ENCODE data around the gene ASPA.
A peak's percentile ranks its signal among the peaks of the same experiment; 100 is the strongest.

The ASPA gene

DNA sequence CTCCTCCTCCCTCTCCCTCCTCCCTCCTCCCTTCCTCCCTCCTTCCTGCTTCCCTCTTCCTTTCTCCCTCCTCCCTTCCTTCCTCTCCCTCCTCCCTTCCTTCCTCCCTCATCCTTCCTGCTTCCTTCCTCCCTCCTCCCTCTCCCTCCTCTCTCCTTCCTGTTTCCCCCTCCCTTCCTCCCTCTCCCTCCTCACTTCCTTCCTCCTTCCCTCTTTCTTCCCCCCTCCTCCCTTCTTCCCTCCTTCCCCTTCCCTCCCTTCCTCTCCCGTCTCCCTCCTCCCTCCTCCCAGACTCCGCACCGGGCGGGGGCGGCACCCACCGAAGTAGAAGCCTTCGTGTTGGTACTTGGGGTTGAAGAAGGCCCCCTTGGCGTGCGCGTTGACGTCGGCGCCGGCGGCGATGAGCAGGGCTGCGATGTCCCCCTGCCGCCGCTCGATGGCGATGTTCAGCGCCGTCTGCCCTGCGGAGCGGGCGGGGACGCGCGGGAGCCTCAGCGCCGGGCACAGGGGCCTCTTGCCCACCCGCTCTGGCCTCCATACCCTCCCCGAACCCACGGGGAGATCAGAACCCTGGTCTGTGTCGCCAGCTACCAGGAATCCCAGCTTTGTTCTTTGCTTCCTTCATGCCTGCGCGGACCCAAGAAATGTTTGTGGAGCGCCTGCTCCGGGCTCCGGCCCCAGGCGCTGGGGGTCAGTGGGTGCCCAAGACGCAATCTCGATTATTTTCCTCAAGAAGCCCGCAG lies 59.6 kb downstream of the ASPA start:
- peak in 4 of 6 experiments; percentile 14 to 41 (median 34) for DNase-seq

DNA sequence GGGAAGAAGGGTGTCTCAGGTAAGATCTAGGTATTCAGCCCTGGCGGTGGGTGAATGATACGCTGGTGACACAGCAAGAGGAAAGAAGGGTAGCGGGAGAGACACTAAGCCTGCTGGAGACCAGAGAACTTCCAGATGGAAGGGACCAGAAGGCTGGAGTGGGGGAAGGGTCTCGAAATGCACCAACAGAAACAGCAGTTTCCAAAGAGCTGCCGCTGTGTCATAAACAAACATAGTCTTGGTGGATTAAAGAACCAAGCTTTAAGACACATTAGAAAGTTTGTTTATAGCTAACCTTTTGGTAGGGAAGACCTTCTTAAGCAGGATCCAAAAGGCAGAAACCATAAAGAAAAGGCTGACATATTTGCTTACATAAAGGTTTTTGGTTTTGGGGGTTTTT lies 60.9 kb downstream of the ASPA start:
- DNase-seq, result no peak

DNA sequence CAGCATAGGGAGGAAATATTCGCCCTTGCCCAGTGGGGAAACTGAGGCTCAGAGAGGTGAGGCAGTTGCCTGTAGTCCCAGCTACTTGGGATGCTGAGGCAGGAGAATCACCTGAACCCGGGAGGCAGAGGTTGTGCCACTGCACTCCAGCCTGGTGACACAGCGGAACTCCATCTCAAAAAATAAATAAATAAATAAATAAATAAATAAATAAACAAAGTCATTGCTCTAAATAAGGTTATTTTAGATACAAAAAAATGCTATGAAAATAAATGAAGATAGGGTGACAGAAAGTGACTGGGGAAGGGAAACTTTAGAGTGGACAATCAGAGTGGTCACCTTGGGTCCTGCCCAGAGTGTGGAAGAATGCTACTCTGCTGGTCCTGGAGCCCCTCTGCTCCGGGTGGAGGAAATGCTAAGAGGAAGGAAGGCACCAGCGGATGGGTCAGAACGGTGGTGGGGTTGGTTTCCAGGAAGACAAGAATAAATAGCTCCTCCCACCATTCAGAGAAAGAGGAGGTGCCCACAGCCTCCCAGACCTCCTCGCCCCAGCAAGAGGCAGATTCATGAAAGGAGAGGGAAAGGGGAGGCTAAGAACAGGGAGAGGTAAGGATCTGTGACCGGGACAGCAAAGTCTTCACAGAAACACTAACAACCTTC lies 64.2 kb downstream of the ASPA start:
- DNase-seq, result no peak

DNA sequence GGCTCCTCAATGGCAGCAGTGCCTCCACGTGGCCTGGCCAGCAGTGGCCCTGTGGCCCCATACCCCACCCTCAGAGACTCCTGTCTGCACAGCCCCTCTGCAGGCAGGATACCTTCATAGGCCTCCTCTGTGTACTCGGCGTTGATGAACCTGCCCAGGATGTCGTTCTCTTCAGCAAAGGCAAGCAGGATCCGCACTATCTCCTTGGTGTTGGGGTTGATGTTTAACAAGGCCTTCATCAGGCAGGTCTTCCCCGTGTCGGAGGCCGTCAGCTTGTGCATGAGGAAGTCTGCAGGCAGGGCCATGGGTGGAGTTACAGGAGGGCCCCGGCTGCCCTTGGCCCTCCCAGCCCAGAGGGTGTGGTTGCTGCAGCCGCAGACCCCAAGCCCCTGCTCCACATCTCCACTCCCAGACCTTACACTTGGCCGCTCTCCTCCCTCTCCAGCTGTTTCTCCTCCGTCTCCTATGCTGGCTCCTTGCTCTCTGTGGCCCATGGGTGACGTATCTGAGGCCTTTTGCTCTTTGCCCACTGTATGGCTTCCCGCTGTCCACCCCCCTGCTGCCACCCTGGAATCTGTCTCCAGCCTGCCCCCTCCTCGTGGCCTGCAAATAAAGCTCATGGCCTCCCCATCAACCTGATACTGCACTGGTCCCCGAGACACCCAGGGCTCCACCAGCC lies 66.8 kb downstream of the ASPA start:
- no peak for DNase-seq

DNA sequence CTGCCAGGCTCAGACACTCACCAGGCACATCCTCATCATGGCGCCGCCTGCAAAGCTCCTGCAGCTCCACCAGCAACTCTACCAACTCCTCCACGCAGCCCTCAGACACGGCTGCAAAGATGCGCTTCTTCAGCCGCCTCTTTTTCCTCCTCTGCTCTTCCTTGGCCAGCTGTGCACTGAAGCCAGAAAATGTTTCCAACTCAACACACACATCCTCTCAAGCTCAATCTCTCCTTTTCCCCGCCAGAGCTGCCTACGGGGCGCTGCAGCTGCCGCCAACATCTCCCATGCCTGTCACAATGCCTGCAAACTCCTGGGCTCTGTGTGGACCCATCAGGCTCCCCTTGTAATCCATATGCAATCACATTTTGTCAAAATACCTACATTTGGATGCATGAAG lies 67.7 kb downstream of the ASPA start:
- DNase-seq, result no peak

DNA sequence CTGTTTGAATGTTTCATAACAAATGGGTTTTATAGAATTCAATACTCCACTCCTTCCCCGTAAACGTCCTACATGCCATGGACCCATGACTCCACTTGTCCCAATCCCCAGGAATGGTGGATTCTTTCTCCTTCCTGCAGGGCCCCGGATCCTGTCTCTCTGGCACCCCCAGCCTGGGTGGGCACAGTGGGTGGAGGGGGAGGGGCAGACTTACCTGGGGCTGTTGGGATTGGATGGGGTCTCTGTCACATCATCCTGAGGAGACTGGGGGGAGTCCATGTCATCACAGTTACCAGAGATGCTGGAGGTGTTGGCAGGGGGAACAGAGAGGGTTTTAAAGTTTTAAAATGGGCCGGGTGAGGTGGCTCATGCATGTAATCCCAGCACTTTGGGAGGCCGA lies 68.6 kb downstream of the ASPA start:
- no peak for DNase-seq

DNA sequence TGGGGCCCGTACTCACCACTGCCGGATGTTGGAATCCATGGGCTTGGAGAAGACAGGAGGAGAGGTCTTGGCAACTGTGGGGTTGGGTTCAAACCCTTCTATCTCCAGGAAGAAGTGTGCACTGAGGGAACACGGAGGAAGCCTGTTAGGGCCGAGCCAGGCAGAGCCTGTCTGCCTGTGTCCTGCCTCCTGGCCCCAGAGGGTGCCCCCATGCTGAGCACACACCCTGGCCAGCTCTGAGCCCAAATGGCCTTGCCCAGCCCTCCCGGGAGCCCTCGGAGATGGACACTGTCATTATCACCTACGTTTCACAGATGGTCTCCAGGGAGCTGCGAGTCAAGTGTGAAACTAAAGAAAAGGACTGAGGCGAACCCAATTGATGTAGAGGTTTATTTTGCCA lies 69.4 kb downstream of the ASPA start:
- DNase-seq, result no peak

DNA sequence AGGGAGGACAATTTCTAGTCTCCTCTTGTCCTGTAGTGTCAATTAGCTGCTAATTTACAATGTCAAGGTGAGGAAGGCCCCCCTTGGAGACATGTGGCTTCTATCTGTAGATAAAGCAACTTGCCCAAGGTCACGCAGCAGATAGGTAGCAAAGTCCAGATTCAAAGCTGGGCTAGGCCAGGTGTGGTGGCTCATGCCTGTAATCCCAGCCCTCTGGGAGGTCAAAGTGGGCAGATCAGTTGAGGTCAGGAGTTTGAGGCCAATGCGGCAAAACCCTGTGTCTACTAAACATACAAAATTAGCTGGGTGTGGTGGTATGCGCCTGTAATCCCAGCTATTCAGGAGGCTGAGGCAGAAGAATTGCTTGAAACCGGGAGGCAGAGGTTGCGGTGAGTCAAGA lies 70.7 kb downstream of the ASPA start:
- DNase-seq, result no peak

DNA sequence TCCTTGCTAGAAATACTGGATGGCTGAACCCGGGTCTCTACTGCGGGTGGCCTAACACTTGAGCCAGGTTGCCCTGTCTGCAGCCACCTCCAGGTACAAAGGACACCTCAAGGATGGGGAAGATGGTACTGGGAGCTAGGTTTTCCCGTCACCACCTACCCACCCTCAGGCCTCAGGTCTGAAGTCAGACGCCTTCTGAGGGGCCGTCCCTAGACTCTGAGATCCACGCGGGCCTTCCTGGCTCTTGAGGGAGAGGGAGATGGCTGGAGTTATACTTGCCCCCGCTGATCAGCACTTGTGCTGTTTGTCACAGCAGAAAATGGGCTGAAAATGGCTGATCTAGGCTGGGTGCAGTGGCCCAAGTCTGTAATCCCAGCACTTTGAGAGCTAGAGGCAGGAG lies 71.2 kb downstream of the ASPA start:
- DNase-seq, result no peak

DNA sequence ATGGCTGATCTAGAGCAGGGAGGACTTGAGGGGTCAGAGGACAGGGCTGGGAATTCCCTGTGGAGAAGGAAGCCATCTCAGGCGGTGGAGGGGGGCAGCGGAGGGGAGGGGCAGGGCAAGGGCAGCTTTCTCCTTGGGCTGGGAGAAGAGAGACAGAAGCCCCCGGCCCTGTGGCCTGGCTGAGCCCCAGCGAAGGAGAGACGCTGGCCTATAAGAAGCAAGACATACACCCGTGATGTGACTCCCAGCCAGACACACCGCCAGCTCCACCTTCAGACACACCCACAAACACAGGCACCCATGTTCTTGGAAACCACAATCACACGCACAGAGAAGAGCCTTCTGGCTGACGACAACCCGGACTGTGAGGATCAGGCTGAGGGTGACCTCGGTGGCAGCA lies 71.8 kb downstream of the ASPA start:
- no peak for DNase-seq

DNA sequence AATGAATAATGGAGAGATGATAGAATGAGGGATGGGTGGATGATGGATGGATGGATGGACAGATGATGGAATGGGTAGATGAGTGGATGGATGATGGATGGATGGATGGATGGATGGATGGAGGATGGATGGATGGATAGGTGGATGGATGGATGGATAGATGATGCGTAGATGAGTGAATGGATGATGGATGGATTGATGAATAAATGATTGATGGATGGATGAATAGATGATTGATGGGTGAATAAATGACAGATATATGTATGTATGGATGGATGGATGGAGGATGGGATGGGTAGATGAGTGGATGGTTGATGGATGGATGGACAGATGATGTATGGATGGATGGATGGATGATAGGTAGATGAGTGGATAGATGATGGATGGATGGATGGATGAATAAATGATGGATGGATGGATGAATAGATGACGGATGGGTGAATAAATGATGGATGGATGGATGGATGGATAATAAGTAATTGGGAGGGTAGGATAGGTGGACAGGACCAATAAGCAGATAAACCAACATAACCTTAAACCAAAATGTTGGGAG lies 73.9 kb downstream of the ASPA start:
- no peak for DNase-seq

DNA sequence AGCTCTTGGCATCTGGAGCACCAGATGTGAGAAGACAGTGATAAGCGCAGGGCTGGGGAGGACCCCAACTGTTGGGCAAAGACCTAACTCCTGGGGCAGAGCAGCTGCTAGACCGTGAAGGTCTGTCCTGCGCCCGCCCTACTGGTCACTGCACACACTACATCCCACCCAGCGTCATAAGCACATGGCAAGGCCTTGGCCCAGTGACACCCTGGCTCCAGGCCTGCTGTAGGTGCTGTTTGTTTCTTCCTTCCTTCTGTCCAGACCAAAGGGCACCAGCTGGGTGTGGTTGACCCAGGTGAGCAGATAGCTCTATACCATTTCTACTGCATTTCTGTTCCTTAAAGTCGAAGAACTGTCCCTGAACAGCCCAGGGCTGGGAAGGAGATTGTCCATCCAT lies 75.4 kb downstream of the ASPA start:
- no peak for DNase-seq

DNA sequence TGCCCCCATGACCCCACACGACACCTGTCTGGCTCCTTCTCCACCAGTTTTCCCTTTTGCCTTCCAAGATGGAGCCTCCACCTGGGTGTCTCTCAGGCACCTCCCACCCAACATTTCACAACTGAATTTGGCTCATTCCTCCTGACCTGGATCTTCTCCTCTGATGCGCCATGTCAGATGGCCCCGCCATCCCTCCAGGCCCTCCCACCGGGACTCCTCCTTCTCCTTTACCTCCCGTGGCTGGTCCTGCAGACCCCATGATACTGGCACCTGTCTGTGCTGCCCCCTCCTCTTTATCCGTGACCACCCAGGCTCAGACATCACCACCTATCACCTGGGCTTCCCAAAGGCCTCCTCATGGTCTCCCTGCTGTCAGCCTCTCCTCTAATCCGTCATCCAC lies 77.1 kb downstream of the ASPA start:
- no peak for DNase-seq

Measured in stimulated activated naive CD4-positive, alpha-beta T cell (primary cell).